ENCODE results near the gene PDZD2. TPM values are rescaled to one million over a fixed set of nuclear protein-coding genes. Genes with fewer than 3 reads are reported as not detected.

Gene PDZD2
- total RNA-seq, 2 donors from 2014 or later = 4.5 to 15.7 TPM

DNA sequence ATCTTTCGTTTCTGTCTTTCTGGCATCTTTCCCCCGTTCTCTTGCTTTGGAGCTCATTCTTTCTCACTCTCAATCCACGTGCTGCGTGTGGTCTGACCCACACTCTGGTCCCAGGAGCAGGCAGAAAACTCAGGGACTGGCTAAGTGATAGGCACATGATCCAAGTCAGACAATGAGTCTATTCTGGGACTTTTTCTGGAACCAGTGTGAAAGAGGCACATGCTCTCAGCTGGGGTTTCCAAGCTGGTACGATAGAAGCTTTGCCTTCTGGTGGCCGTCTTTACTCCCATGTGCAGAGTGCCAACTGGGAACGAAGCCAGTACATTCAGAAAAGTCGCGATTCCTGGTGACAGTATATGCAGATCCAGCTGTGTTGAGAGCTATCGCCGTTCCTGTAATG, 94.4 kb downstream of the PDZD2 start:
- H3K36me3 ChIP-seq = no peaks in the 10 kb centered on the region
- no peak overlapping the region for H3K4me3 ChIP-seq
- TF ChIP-seq, protein P1, sequence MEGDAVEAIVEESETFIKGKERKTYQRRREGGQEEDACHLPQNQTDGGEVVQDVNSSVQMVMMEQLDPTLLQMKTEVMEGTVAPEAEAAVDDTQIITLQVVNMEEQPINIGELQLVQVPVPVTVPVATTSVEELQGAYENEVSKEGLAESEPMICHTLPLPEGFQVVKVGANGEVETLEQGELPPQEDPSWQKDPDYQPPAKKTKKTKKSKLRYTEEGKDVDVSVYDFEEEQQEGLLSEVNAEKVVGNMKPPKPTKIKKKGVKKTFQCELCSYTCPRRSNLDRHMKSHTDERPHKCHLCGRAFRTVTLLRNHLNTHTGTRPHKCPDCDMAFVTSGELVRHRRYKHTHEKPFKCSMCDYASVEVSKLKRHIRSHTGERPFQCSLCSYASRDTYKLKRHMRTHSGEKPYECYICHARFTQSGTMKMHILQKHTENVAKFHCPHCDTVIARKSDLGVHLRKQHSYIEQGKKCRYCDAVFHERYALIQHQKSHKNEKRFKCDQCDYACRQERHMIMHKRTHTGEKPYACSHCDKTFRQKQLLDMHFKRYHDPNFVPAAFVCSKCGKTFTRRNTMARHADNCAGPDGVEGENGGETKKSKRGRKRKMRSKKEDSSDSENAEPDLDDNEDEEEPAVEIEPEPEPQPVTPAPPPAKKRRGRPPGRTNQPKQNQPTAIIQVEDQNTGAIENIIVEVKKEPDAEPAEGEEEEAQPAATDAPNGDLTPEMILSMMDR (IDR thresholded peaks at IDR 0.05) = no peak
- no peaks in the 10 kb centered on the region for H3K27me3 ChIP-seq (replicated peaks; ENCODE audit: insufficient read depth)
- no peak overlapping the region for H3K27ac ChIP-seq
- H3K4me1 ChIP-seq (ENCODE audit: control insufficient read depth in 1 of 2, low read depth in 2 of 2) = peaks cover 0 to 4% of the 10 kb centered on the region in 2 donors
- DNase-seq (ENCODE audit: low spot score) = no peak
- ATAC-seq (ENCODE audit: insufficient number of reproducible peaks, low FRiP score, low read depth) = no peak
- H3K9me3 ChIP-seq = no peaks in the 10 kb centered on the region

DNA sequence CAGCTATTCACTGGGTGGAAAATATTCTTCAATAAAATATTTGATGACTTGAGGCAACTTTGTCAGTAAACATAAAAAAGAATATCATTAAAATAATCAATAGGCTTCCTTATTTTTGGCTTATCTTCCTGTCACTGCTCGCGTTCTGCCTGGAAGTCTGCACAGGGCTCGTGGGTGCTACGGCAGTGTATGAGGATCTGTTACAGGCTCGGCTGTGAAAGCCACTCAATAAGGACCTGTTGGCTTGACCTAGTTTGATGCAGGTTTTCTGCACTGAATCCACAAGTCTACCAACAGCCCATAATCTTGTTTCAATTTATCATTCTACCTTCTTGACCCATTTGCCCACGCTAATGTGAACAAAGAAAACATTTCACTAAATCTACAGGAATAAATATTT, 97.2 kb downstream of the PDZD2 start:
- Histone ChIP-seq H3K27ac (no peak overlapping the region), H3K4me3 (no peak overlapping the region), H3K4me1 (ENCODE audit: control insufficient read depth in 1 of 2, low read depth in 2 of 2) (peaks cover 0 to 11% of the 10 kb centered on the region in 2 donors), H3K36me3 (no peaks in the 10 kb centered on the region), H3K27me3 (replicated peaks; ENCODE audit: insufficient read depth) (no peaks in the 10 kb centered on the region), H3K9me3 (no peaks in the 10 kb centered on the region)
- DNase-seq (ENCODE audit: low spot score) = no peak
- TF ChIP-seq, protein P1 (IDR thresholded peaks at IDR 0.05) = no peak
- ATAC-seq (ENCODE audit: insufficient number of reproducible peaks, low FRiP score, low read depth) = no peak

DNA sequence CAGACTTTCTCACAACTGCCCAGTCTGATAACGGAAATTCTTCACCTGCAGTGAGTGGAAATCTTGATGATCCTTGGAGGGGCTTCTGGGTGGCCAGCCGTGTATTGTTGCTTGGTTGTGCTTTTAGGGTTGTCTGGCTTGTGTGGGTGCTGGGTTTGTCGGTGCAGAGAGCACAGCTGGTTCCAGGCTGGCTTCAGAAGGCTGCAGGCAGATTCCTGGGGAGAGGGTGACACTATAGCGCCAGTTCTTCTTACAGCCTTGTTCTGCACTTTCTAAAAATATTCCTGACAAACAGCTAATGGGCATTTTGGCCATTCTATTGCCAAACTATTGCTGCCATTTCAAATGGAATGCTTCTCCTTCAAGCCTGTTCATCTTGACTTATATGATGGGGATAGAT, 99.3 kb downstream of the PDZD2 start:
- DNase-seq (ENCODE audit: low spot score) = no peak
- Histone ChIP-seq H3K27ac (no peak overlapping the region), H3K4me1 (ENCODE audit: control insufficient read depth in 1 of 2, low read depth in 2 of 2) (peaks cover 4 to 21% of the 10 kb centered on the region in 2 donors), H3K4me3 (no peak overlapping the region), H3K36me3 (no peaks in the 10 kb centered on the region), H3K27me3 (replicated peaks; ENCODE audit: insufficient read depth) (no peaks in the 10 kb centered on the region), H3K9me3 (no peaks in the 10 kb centered on the region)
- no peak for ATAC-seq (ENCODE audit: insufficient number of reproducible peaks, low FRiP score, low read depth)
- TF ChIP-seq, protein P1 (IDR thresholded peaks at IDR 0.05) = no peak

DNA sequence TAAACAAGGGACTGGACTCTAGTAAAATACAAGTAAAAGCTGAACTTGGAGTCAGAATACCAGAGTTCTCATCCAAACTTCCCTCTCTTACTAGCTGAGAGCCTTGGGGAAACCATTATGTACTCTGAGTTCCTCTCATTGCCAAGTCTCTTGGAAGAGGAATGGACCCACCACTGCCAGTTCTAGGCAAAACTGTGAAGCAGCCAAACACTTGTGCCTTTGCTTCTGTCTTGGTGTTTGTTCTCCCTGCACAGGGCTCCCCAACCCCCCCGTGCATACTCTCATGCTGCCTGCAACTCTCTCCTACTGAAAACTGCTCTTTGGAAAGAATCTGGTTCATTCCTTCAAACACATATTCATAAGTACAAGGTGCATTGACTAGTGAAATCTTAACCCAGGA, 102.6 kb downstream of the PDZD2 start:
- Histone ChIP-seq H3K9me3 (no peaks in the 10 kb centered on the region), H3K36me3 (no peaks in the 10 kb centered on the region), H3K4me1 (ENCODE audit: control insufficient read depth in 1 of 2, low read depth in 2 of 2) (peaks cover 9 to 45% of the 10 kb centered on the region in 2 donors), H3K27ac (peak overlapping the region; percentile 8 to 11), H3K4me3 (no peak overlapping the region), H3K27me3 (replicated peaks; ENCODE audit: insufficient read depth) (no peaks in the 10 kb centered on the region)
- TF ChIP-seq, protein P1 (IDR thresholded peaks at IDR 0.05) = no peak
- DNase-seq (ENCODE audit: low spot score) (no peak), ATAC-seq (ENCODE audit: insufficient number of reproducible peaks, low FRiP score, low read depth) (no peak)

DNA sequence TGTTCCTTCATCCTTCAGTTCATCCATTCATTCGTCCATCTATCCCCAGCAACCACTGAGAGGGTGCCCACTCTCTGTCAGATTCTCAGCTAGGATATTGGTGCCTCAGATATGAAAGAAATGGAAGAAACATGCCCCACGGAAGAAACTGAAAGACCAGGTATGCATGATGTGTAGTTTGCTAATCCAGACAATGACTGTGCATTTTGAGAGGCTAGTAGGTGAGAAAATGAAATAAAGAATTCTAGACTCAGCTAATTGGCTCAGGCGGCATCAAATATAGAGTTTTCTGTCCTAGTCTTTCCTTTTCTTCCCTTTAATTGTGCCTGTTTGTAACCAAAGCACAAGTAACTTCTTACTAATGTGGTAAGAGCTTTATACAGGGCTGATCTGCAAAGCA, 104.7 kb downstream of the PDZD2 start:
- Histone ChIP-seq H3K9me3 (no peaks in the 10 kb centered on the region), H3K27ac (no peak overlapping the region), H3K4me1 (ENCODE audit: control insufficient read depth in 1 of 2, low read depth in 2 of 2) (peaks cover 11 to 47% of the 10 kb centered on the region in 2 donors), H3K4me3 (no peak overlapping the region), H3K36me3 (no peaks in the 10 kb centered on the region), H3K27me3 (replicated peaks; ENCODE audit: insufficient read depth) (no peaks in the 10 kb centered on the region)
- ATAC-seq (ENCODE audit: insufficient number of reproducible peaks, low FRiP score, low read depth) (no peak), DNase-seq (ENCODE audit: low spot score) (no peak)
- TF ChIP-seq, protein P1 (IDR thresholded peaks at IDR 0.05) = no peak
